ENCODE measurements around the gene HES1. TPM values are rescaled to one million over a fixed set of nuclear protein-coding genes. Genes with fewer than 3 reads are reported as not detected.

HES1 gene
- total and polyA plus RNA-seq, 9 donors = 16.7 to 116 (median 35.0) TPM

GRCh38 chr3:194130188-194130587, 5.8 kb upstream of the HES1 start:
- no peak overlapping the region for H3K4me3 ChIP-seq
- peaks cover 9% of the 10 kb centered on the region for H3K4me1 ChIP-seq (ENCODE audit: insufficient read depth)
- TF ChIP-seq EP300 (IDR thresholded peaks at IDR 0.05) (no peak), POLR2A (IDR thresholded peaks at IDR 0.05) (no peak)
- TF ChIP-seq, protein P1, sequence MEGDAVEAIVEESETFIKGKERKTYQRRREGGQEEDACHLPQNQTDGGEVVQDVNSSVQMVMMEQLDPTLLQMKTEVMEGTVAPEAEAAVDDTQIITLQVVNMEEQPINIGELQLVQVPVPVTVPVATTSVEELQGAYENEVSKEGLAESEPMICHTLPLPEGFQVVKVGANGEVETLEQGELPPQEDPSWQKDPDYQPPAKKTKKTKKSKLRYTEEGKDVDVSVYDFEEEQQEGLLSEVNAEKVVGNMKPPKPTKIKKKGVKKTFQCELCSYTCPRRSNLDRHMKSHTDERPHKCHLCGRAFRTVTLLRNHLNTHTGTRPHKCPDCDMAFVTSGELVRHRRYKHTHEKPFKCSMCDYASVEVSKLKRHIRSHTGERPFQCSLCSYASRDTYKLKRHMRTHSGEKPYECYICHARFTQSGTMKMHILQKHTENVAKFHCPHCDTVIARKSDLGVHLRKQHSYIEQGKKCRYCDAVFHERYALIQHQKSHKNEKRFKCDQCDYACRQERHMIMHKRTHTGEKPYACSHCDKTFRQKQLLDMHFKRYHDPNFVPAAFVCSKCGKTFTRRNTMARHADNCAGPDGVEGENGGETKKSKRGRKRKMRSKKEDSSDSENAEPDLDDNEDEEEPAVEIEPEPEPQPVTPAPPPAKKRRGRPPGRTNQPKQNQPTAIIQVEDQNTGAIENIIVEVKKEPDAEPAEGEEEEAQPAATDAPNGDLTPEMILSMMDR (IDR thresholded peaks at IDR 0.05) = no peak
- WGBS, 3 donors = 24 to 39% (median 29%) methylated on average over 2 of the region's 2 CpGs
- H3K27me3 ChIP-seq = no peaks in the 10 kb centered on the region
- H3K36me3 ChIP-seq = no peaks in the 10 kb centered on the region
- no peak overlapping the region for H3K27ac ChIP-seq
- no peak for DNase-seq
- H3K9me3 ChIP-seq = no peaks in the 10 kb centered on the region
- intact Hi-C loops (cut with DNase I) = loop anchor here in 3 of 4 donors (5.0 to 10.0 kb wide), 5 partner anchors 55 to 345 kb away; no protein-coding TSS in a partner anchor

DNA sequence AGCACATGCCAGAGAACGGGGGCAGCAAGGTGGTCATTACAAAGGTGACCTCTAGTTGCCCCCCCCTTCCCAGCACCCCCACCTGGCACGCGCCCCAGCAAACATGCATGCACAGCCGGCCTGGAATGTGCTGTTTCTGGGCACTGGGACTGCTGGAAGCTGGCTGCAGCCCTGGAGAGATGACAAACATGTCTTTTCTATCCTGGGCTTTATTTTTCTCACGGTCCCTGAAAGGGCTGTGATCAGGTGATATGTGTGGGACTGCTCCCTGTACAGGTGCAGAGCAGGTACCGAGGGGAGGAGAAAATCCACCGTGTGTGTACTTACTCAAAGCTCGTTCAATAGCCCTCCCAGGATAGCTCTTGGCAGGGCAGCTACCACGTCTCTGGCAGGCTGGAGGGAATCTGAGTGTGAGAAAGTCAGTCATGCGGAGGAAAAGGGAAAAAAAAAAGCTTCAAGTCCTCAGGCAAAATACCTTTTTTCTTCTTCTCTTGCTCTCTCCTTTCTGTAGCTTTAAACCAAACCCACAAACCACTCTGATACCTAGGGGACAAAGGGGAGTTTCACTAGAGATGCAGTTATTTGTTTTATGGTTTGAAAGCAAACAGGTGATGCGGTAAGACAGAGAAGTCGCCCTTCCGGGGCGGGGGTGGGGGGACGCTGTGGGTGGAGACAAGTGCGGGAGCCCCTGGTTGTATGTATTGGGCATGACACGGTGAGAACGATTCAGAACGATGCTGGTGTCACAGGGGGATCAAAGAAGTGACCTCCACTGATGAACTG, 5.0 kb upstream of the HES1 start:
- peak in 1 of 5 donors; percentile 46 for DNase-seq
- Histone ChIP-seq H3K4me3 (no peak overlapping the region), H3K27me3 (no peaks in the 10 kb centered on the region), H3K27ac (no peak overlapping the region), H3K36me3 (no peaks in the 10 kb centered on the region), H3K9me3 (no peaks in the 10 kb centered on the region), H3K4me1 (ENCODE audit: insufficient read depth) (peaks cover 9% of the 10 kb centered on the region)
- TF ChIP-seq POLR2A (IDR thresholded peaks at IDR 0.05) (no peak), EP300 (IDR thresholded peaks at IDR 0.05) (no peak)
- TF ChIP-seq, protein P1 (IDR thresholded peaks at IDR 0.05) = no peak
- WGBS, 3 donors = 36 to 43% (median 40%) methylated on average over 19 of the region's 19 CpGs
- intact Hi-C loops (cut with DNase I) = loop anchor here in 3 of 4 donors (5.0 to 10.0 kb wide), 5 partner anchors 56 to 346 kb away; no protein-coding TSS in a partner anchor

GRCh38 chr3:194132465-194133286, 3.3 kb upstream of the HES1 start:
- H3K9me3 ChIP-seq = no peaks in the 10 kb centered on the region
- H3K4me1 ChIP-seq (ENCODE audit: insufficient read depth) = peaks cover 9% of the 10 kb centered on the region
- H3K4me3 ChIP-seq = no peak overlapping the region
- intact Hi-C loops (cut with DNase I) = loop anchor here in 3 of 4 donors (5.0 to 10.0 kb wide), 5 partner anchors 58 to 348 kb away; no protein-coding TSS in a partner anchor
- H3K27ac ChIP-seq = peak overlapping the region in 1 of 2 donors; percentile 96
- TF ChIP-seq EP300 (IDR thresholded peaks at IDR 0.05) = no peak
- no peak for TF ChIP-seq POLR2A (IDR thresholded peaks at IDR 0.05)
- TF ChIP-seq, protein P1 (IDR thresholded peaks at IDR 0.05) = no peak
- WGBS, 3 donors = 74 to 76% (median 75%) methylated on average over 5 of the region's 5 CpGs
- H3K36me3 ChIP-seq = no peaks in the 10 kb centered on the region
- no peaks in the 10 kb centered on the region for H3K27me3 ChIP-seq
- no peak for DNase-seq

DNA sequence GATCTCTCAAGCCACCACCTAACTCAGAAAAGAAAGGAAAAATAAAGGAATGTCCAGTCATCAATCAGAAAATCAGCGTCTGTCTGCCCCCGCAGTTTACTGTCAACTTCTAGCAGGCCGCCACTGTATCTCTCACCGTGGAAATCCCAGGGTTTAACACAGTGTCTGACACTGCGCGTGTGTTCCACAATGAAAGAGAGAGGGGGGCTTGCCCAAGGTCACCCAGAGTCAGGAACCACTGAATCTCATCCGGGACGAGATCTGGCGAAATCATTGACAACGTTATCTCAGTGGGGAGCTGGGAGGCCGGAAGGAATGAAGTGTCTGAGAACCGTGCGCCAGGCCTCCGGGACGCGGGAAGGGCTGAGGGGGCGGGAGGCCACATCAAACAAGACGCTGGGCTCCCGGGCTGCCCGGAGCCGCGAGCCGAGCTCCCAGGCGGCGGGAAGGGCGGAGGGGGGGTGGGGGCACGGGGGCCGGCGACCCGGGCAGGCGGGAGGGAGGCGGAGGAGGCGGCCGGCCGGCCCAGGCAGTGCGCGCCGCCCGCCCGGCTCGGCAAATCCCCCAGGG, 2.2 kb upstream of the HES1 start:
- Histone ChIP-seq H3K4me1 (ENCODE audit: insufficient read depth) (peaks cover 10% of the 10 kb centered on the region), H3K27me3 (no peaks in the 10 kb centered on the region), H3K4me3 (peak overlapping the region; percentile 52), H3K9me3 (no peaks in the 10 kb centered on the region), H3K36me3 (no peaks in the 10 kb centered on the region), H3K27ac (peak overlapping the region; percentile 43 to 96)
- TF ChIP-seq POLR2A (IDR thresholded peaks at IDR 0.05) (no peak), EP300 (IDR thresholded peaks at IDR 0.05) (no peak)
- TF ChIP-seq, protein P1 (IDR thresholded peaks at IDR 0.05) = no peak
- peak; percentile 62 to 76 (median 74) for DNase-seq
- intact Hi-C loops (cut with DNase I) = loop anchor here (2.0 to 10.0 kb wide), 6 partner anchors 59 to 349 kb away; no protein-coding TSS in a partner anchor
- 5 to 6% (median 5%) methylated on average over 20 to 41 of the region's 41 CpGs for WGBS, 3 donors
